ENCODE measurements around the gene UTY. TPM values are rescaled to one million over a fixed set of nuclear protein-coding genes. Genes with fewer than 3 reads are reported as not detected.

UTY gene
- total RNA-seq, 2 donors from 2014 or later: 26.1 TPM; not detected in 1

DNA sequence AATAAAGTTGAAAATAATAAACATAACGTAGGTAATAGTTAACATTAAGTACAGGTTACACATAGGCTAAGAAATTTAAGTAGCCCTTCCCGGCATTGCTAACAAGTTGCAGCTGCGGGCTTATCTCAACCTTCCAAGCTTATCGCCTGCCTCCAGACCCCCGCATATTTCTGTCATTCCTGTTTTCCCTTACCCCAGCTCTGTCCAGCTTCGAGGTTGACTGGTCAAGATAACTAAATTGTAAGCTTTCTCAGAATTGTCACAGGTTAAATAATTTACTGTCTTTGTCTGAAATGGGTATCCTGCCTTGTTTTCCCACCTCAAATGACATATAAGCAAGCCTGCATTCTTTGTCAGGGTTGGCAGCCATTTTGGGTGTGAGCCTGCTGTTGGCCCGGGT, 36.7 kb downstream of the UTY start:
- Mint-ChIP-seq H3K4me1 (no peaks in the 10 kb centered on the region), H3K9me3 (no peaks in the 10 kb centered on the region), H3K27me3 (ENCODE audit: insufficient read depth) (no peaks in the 10 kb centered on the region), H3K36me3 (ENCODE audit: low read depth) (no peaks in the 10 kb centered on the region), H3K4me3 (no peak overlapping the region), H3K27ac (no peak overlapping the region)
- no peaks in the 10 kb centered on the region for H3K27me3 ChIP-seq (ENCODE audit: control insufficient read depth, insufficient read depth, low read length, poor library complexity, severe bottlenecking)
- 82 to 91% methylated on average over 4 to 6 of the region's 7 CpGs for WGBS, 2 experiments (ENCODE audit: insufficient coverage in 1 of 2, insufficient read length in 1 of 2)
- H3K27ac ChIP-seq (ENCODE audit: low read depth, low read length): no peak overlapping the region
- TF ChIP-seq, protein P1, sequence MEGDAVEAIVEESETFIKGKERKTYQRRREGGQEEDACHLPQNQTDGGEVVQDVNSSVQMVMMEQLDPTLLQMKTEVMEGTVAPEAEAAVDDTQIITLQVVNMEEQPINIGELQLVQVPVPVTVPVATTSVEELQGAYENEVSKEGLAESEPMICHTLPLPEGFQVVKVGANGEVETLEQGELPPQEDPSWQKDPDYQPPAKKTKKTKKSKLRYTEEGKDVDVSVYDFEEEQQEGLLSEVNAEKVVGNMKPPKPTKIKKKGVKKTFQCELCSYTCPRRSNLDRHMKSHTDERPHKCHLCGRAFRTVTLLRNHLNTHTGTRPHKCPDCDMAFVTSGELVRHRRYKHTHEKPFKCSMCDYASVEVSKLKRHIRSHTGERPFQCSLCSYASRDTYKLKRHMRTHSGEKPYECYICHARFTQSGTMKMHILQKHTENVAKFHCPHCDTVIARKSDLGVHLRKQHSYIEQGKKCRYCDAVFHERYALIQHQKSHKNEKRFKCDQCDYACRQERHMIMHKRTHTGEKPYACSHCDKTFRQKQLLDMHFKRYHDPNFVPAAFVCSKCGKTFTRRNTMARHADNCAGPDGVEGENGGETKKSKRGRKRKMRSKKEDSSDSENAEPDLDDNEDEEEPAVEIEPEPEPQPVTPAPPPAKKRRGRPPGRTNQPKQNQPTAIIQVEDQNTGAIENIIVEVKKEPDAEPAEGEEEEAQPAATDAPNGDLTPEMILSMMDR (conservative IDR thresholded peaks at IDR 0.05): no peak
- H3K36me3 ChIP-seq (ENCODE audit: control insufficient read depth, insufficient read depth, low read length): peaks cover 52% of the 10 kb centered on the region
- H3K4me1 ChIP-seq (ENCODE audit: control insufficient read depth, insufficient read depth, low read length): peaks cover 3% of the 10 kb centered on the region
- DNase-seq: no peak
- H3K9ac ChIP-seq (ENCODE audit: extremely low read depth, low read length, poor library complexity, severe bottlenecking): no peak overlapping the region
- no peak overlapping the region for H3K4me3 ChIP-seq (ENCODE audit: low read length)
- no peaks in the 10 kb centered on the region for H3K9me3 ChIP-seq (ENCODE audit: control insufficient read depth, low read length)

DNA sequence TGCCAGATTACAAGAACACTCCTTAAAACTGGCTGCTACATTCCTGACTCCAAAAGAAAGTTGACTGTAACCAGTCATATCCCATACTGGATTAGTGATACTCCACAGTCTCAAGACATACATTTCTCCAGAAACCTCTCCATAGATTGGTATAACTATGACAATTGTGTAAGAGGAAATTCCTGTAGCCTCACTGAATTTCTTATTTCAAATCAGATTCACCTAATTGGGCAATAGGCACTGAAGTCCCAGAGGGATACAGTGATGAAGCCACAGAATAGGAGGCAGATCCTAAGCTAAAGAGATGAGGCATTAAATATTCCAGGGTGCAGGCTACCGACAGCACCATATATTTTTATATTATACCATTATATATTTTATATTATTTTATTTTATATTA, 39.0 kb downstream of the UTY start:
- H3K9ac ChIP-seq (ENCODE audit: extremely low read depth, low read length, poor library complexity, severe bottlenecking): no peak overlapping the region
- Mint-ChIP-seq H3K36me3 (ENCODE audit: low read depth) (no peaks in the 10 kb centered on the region), H3K27ac (no peak overlapping the region), H3K4me1 (no peaks in the 10 kb centered on the region), H3K27me3 (ENCODE audit: insufficient read depth) (no peaks in the 10 kb centered on the region), H3K9me3 (no peaks in the 10 kb centered on the region), H3K4me3 (no peak overlapping the region)
- H3K27me3 ChIP-seq (ENCODE audit: control insufficient read depth, insufficient read depth, low read length, poor library complexity, severe bottlenecking): no peaks in the 10 kb centered on the region
- peaks cover 3% of the 10 kb centered on the region for H3K4me1 ChIP-seq (ENCODE audit: control insufficient read depth, insufficient read depth, low read length)
- H3K27ac ChIP-seq (ENCODE audit: low read depth, low read length): no peak overlapping the region
- H3K9me3 ChIP-seq (ENCODE audit: control insufficient read depth, low read length): no peaks in the 10 kb centered on the region
- no peak for DNase-seq
- H3K36me3 ChIP-seq (ENCODE audit: control insufficient read depth, insufficient read depth, low read length): peaks cover 38% of the 10 kb centered on the region
- TF ChIP-seq, protein P1 (conservative IDR thresholded peaks at IDR 0.05): no peak
- WGBS, 2 experiments (ENCODE audit: insufficient coverage in 1 of 2, insufficient read length in 1 of 2): no CpG with 5 or more reads among the region's 1 CpG
- H3K4me3 ChIP-seq (ENCODE audit: low read length): no peak overlapping the region

DNA sequence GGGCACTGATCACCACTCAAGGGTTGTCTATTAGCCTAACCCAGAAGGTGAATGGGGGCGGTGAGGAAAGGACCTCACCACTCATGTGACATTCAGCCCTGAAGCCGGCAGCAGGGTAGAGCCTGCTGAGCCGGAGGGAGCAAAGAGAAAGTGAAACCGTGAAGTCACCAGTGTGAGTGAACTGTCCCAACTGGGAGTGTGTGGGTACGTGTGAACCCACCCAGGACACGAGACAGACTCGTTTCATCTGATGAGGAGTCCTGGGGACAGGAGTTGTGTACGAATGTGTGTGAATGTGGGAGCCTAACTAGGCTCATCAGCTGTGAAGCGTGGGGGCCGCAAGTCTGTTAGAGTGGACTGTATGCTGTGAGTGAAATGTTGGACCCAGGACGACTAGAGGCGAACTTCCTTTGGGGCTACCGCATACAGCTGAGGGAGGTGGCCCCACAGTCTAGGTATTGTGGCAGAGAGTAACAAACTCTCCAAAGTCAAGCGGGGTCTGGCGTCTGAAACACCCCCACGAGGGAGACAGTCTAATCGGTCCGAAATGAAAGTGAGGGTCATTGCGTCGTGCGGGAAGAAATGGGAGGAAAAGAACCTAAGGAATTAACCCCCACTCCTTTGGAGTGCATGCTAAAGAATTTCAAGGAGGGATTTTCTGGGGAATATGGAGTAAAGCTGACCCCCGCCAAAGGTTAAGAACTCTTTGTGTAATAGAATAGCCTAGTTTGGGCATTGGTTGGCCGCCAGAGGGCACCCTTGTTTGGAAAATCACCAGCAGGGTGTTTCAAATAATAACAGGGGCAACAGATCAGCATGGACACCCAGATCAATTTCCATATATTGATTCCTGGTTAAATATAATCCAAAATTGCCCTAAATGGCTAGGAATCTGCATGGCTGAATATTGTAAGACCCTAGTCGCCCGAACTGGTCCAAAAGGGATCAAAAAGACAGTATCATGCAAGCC, 43.6 kb downstream of the UTY start:
- Histone ChIP-seq H3K27me3 (ENCODE audit: control insufficient read depth, insufficient read depth, low read length, poor library complexity, severe bottlenecking) (no peaks in the 10 kb centered on the region), H3K36me3 (ENCODE audit: control insufficient read depth, insufficient read depth, low read length) (peaks cover 15% of the 10 kb centered on the region), H3K9me3 (ENCODE audit: control insufficient read depth, low read length) (peaks cover 14% of the 10 kb centered on the region), H3K4me3 (ENCODE audit: low read length) (no peak overlapping the region), H3K27ac (ENCODE audit: low read depth, low read length) (no peak overlapping the region), H3K4me1 (ENCODE audit: control insufficient read depth, insufficient read depth, low read length) (peaks cover 3% of the 10 kb centered on the region), H3K9ac (ENCODE audit: extremely low read depth, low read length, poor library complexity, severe bottlenecking) (no peak overlapping the region)
- no peak overlapping the region for H3K27ac Mint-ChIP-seq
- no peak for DNase-seq
- 89 to 98% methylated on average over 10 to 24 of the region's 25 CpGs for WGBS, 2 experiments (ENCODE audit: insufficient coverage in 1 of 2, insufficient read length in 1 of 2)
- no peaks in the 10 kb centered on the region for H3K9me3 Mint-ChIP-seq
- H3K27me3 Mint-ChIP-seq (ENCODE audit: insufficient read depth): no peaks in the 10 kb centered on the region
- no peaks in the 10 kb centered on the region for H3K4me1 Mint-ChIP-seq
- no peak overlapping the region for H3K4me3 Mint-ChIP-seq
- TF ChIP-seq, protein P1 (conservative IDR thresholded peaks at IDR 0.05): no peak
- no peaks in the 10 kb centered on the region for H3K36me3 Mint-ChIP-seq (ENCODE audit: low read depth)

All from endodermal cell (in vitro differentiated cells).